HCT116 (cell line): ENCODE data around the gene THSD4. TPM values are rescaled to one million over a fixed set of nuclear protein-coding genes. Genes with fewer than 3 reads are reported as not detected.

Experiments
- ATAC-seq: fragments of 200-7000 bp; cut with Tn5 transposase; 2 replicates; pipeline ENCODE4 v1.9.1; 2020; ENCODE audit warnings: mild to moderate bottlenecking, moderate library complexity
- BruUV-seq: library from RNA; stranded (reverse); fragments of 400-500 nt; replicated peaks from 2 replicates; lab custom pipeline; 2021; lab: Mats Ljungman, UMichigan
- CTCF ChIA-PET: fragments of 300-600 bp; sonication (Branson Sonifier 250); formaldehyde crosslinking; loops from one replicate; lab custom pipeline; 2021; ENCODE audit warnings: antibody characterized with exemption; lab: Charles Lee
- POLR2A ChIA-PET: fragments of 300-600, 350-600 bp; sonication (Branson Sonifier 250); formaldehyde crosslinking; loops from one replicate; lab custom pipeline; 2021; ENCODE audit warnings: antibody characterized with exemption; lab: Charles Lee
- RAD21 ChIA-PET, 2 experiments: fragments of 300-600 bp; sonication (Branson Sonifier 250); formaldehyde crosslinking; loops; one replicate each; lab custom pipeline; 2023; ENCODE audit warnings: low total read pairs in 2 of 2; ENCODE audit not compliant: uncharacterized antibody in 2 of 2, unreplicated experiment in 2 of 2, low non-redundant PET in 1 of 2; lab: Charles Lee
- DNase-seq: peaks from one replicate; pipeline ENCODE4 v3.0.0-alpha.2; 2010; ENCODE audit warnings: low read depth, low spot score
- H2AFZ ChIP-seq: fragments of 200-600 bp; shearing (Covaris generic), sonication (generic); 2 replicates; pipeline ENCODE4 v1.6.1; 2017; ENCODE audit warnings: low read depth, mixed run types, mixed read lengths, antibody characterized with exemption, low read length; ENCODE audit not compliant: poor library complexity, severe bottlenecking
- H3K27ac ChIP-seq: 2 replicates; pipeline ENCODE4 v1.5.1; 2012; ENCODE audit warnings: low read depth, low read length
- H3K27me3 ChIP-seq: fragments of 200-600 bp; sonication (generic); 2 replicates; pipeline ENCODE4 v1.6.1; 2016; ENCODE audit warnings: mixed run types, low read length, mixed read lengths; ENCODE audit not compliant: insufficient read depth
- H3K36me3 ChIP-seq, 2 experiments: fragments of 200-500 bp in 1 of 2; fragments of 200-600 bp in 1 of 2; sonication (Bioruptor generic) in 1 of 2; sonication (generic) in 1 of 2; 2 replicates each; pipeline versions ENCODE4 v1.5.1 to v1.6.1; 2014 to 2016; ENCODE audit warnings: low read length in 2 of 2, inconsistent platforms in 1 of 2, mixed read lengths in 1 of 2, mixed run types in 1 of 2; ENCODE audit not compliant: insufficient read depth in 2 of 2, control insufficient read depth in 1 of 2
- H3K4me1 ChIP-seq, 2 experiments: fragments of 200-600 bp in 1 of 2; sonication (generic) in 1 of 2; 2 replicates each; pipeline versions ENCODE4 v1.5.1 to v1.6.1; 2012 to 2017; ENCODE audit warnings: low read length in 2 of 2, inconsistent platforms in 1 of 2, mild to moderate bottlenecking in 1 of 2, mixed read lengths in 1 of 2, mixed run types in 1 of 2, moderate library complexity in 1 of 2; ENCODE audit not compliant: insufficient read depth in 2 of 2, control insufficient read depth in 1 of 2
- H3K4me2 ChIP-seq: fragments of 200-600 bp; sonication (generic); 2 replicates; pipeline ENCODE4 v1.6.1; 2017; ENCODE audit warnings: mixed run types, low read length, mixed read lengths
- H3K4me3 ChIP-seq, 2 experiments: fragments of 200-600 bp in 1 of 2; sonication (generic) in 1 of 2; replicated peaks in 1 of 2; 2 replicates each; pipeline ENCODE4 v1.5.1; 2011 to 2016; ENCODE audit warnings: low read length in 2 of 2, control low read depth in 1 of 2, low read depth in 1 of 2, mild to moderate bottlenecking in 1 of 2, mixed read lengths in 1 of 2, mixed run types in 1 of 2
- H3K79me2 ChIP-seq: fragments of 200-600 bp; sonication (generic); 2 replicates; pipeline ENCODE4 v1.6.1; 2017; ENCODE audit warnings: mild to moderate bottlenecking, mixed run types, low read length, moderate library complexity, mixed read lengths; ENCODE audit not compliant: insufficient read depth
- H3K9ac ChIP-seq: fragments of 200-600 bp; sonication (generic); 2 replicates; pipeline ENCODE4 v1.6.1; 2016; ENCODE audit warnings: low read length, mixed read lengths
- H3K9me2 ChIP-seq: fragments of 200-600 bp; sonication (generic), shearing (Covaris generic); 2 replicates; pipeline ENCODE4 v1.6.1; 2017; ENCODE audit warnings: mixed run types, mild to moderate bottlenecking, moderate library complexity; ENCODE audit not compliant: insufficient read depth
- H3K9me3 ChIP-seq, 2 experiments: fragments of 200-500 bp in 1 of 2; fragments of 200-600 bp in 1 of 2; sonication (Bioruptor generic) in 1 of 2; sonication (generic) in 1 of 2; 2 replicates each; pipeline ENCODE4 v1.6.1; 2014 to 2017; ENCODE audit warnings: low read length in 2 of 2, mixed read lengths in 2 of 2, inconsistent platforms in 1 of 2, low read depth in 1 of 2, mild to moderate bottlenecking in 1 of 2, mixed run types in 1 of 2, moderate library complexity in 1 of 2; ENCODE audit not compliant: control insufficient read depth in 1 of 2, insufficient read depth in 1 of 2
- H4K20me1 ChIP-seq: fragments of 200-600 bp; sonication (generic), shearing (Covaris generic); 2 replicates; pipeline ENCODE4 v1.6.1; 2017; ENCODE audit warnings: mixed run types, mild to moderate bottlenecking, moderate library complexity; ENCODE audit not compliant: insufficient read depth
- CEBPB ChIP-seq: IDR thresholded peaks from 2 replicates; pipeline ENCODE4 v1.6.1; 2012; ENCODE audit warnings: low read depth
- CTCF ChIP-seq, 3 experiments: fragments of 200-600 bp in 1 of 3; sonication (generic) in 1 of 3; IDR thresholded peaks in 2 of 3; conservative IDR thresholded peaks in 1 of 3; 2 replicates each; pipeline ENCODE4 v1.5.1; 2012 to 2017; ENCODE audit warnings: low read depth in 2 of 3, low read length in 2 of 3, antibody characterized with exemption in 1 of 3, borderline replicate concordance in 1 of 3, control low read depth in 1 of 3, mild to moderate bottlenecking in 1 of 3, mixed read lengths in 1 of 3, mixed run types in 1 of 3, moderate library complexity in 1 of 3; ENCODE audit not compliant: insufficient read depth in 1 of 3
- ELF1 ChIP-seq: IDR thresholded peaks from 2 replicates; pipeline ENCODE4 v1.6.1; 2012; ENCODE audit warnings: low read depth, borderline replicate concordance
- EZH2phosphoT487 ChIP-seq: fragments of 200-600 bp; IDR thresholded peaks from 2 replicates; pipeline ENCODE4 v1.6.1; 2018; ENCODE audit warnings: antibody characterized with exemption, borderline replicate concordance
- SRF ChIP-seq: IDR thresholded peaks from 2 replicates; pipeline ENCODE4 v1.6.1; 2012; ENCODE audit warnings: low read depth
- ZNF274 ChIP-seq: fragments of 200-500 bp; sonication (Bioruptor generic); IDR thresholded peaks from 2 replicates; pipeline ENCODE4 v1.6.1; 2014; ENCODE audit warnings: mild to moderate bottlenecking, low read depth, low read length, inconsistent platforms
- intact Hi-C: fragments of 100-400 bp; cut with micrococcal nuclease; formaldehyde crosslinking; loops from 2 replicates; pipeline ENCODE4 v1.10.0; 2022
- total RNA-seq: library from RNA; stranded (reverse); gene quantifications from one replicate; pipeline ENCODE4 v1.2.1, GENCODE V29; 2021; ENCODE audit not compliant: unreplicated experiment
- TF ChIP-seq, protein P1 (sequence below): IDR thresholded peaks from 2 replicates; pipeline ENCODE4 v1.6.1; 2012; ENCODE audit warnings: low read depth

Gene THSD4
- total RNA-seq, 1 experiment from 2014 or later, result 30.5 TPM

- ChIA-PET CTCF (no interaction called here), RAD21 (no interaction called here)
- DNase-seq, result no peak
Measured at GRCh38 chr15:71685420-71685993, 570.2 kb downstream of the THSD4 start.

More at GRCh38 chr15:71685420-71685993, 570.2 kb downstream of the THSD4 start:
- BruUV-seq, result no TSS peak
- Histone ChIP-seq H3K27ac (no peak overlapping the region), H2AFZ (no peak overlapping the region), H3K4me2 (no peak overlapping the region), H3K9ac (no peak overlapping the region), H3K9me3 (peaks cover 0 to 4% of the 10 kb centered on the region in 2 experiments; a peak in 1 of 4 replicates), H3K79me2 (no peaks in the 10 kb centered on the region), H3K9me2 (no peaks in the 10 kb centered on the region), H3K27me3 (no peaks in the 10 kb centered on the region), H4K20me1 (no peaks in the 10 kb centered on the region), H3K36me3 (no peaks in the 10 kb centered on the region), H3K4me3 (no peak overlapping the region)
- ATAC-seq, result no peak
- intact Hi-C loops, result no loop called here
- POLR2A ChIA-PET, result no interaction called here
- TF ChIP-seq SRF (no peak), CEBPB (no peak), EZH2phosphoT487 (no peak), CTCF (IDR thresholded peaks at IDR 0.05 in 2 of 3, conservative IDR thresholded peaks at IDR 0.05 in 1 of 3; ENCODE audit: borderline replicate concordance in 1 of 3, insufficient read depth in 1 of 3, low read depth in 2 of 3, low read length in 2 of 3) (no peak), ELF1 (no peak), ZNF274 (no peak)
- TF ChIP-seq, protein P1, sequence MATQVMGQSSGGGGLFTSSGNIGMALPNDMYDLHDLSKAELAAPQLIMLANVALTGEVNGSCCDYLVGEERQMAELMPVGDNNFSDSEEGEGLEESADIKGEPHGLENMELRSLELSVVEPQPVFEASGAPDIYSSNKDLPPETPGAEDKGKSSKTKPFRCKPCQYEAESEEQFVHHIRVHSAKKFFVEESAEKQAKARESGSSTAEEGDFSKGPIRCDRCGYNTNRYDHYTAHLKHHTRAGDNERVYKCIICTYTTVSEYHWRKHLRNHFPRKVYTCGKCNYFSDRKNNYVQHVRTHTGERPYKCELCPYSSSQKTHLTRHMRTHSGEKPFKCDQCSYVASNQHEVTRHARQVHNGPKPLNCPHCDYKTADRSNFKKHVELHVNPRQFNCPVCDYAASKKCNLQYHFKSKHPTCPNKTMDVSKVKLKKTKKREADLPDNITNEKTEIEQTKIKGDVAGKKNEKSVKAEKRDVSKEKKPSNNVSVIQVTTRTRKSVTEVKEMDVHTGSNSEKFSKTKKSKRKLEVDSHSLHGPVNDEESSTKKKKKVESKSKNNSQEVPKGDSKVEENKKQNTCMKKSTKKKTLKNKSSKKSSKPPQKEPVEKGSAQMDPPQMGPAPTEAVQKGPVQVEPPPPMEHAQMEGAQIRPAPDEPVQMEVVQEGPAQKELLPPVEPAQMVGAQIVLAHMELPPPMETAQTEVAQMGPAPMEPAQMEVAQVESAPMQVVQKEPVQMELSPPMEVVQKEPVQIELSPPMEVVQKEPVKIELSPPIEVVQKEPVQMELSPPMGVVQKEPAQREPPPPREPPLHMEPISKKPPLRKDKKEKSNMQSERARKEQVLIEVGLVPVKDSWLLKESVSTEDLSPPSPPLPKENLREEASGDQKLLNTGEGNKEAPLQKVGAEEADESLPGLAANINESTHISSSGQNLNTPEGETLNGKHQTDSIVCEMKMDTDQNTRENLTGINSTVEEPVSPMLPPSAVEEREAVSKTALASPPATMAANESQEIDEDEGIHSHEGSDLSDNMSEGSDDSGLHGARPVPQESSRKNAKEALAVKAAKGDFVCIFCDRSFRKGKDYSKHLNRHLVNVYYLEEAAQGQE, result no peak
- TF ChIP-seq, all 23 proteins: peak for 0
- peaks cover 1 to 17% of the 10 kb centered on the region in 2 experiments; a peak in 2 of 4 replicates for H3K4me1 ChIP-seq
